ENCODE data around the gene OR4M1. TPM values are rescaled to one million over a fixed set of nuclear protein-coding genes. Genes with fewer than 3 reads are reported as not detected.
"Not testable (repeated sequence)": the region's sequence is repeated elsewhere in the genome, so short reads cannot be mapped to it uniquely, and the experiment has no call there.

Gene OR4M1, protein sequence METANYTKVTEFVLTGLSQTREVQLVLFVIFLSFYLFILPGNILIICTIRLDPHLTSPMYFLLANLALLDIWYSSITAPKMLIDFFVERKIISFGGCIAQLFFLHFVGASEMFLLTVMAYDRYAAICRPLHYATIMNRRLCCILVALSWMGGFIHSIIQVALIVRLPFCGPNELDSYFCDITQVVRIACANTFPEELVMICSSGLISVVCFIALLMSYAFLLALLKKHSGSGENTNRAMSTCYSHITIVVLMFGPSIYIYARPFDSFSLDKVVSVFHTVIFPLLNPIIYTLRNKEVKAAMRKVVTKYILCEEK
- total RNA-seq = not detected in 2 replicates
- not detected in 2 replicates for polyA plus RNA-seq
- not detected in 2 replicates for polyA plus RNA-seq (2012)
- not detected in 2 replicates for polyA minus RNA-seq (ENCODE audit: low replicate concordance)

DNA sequence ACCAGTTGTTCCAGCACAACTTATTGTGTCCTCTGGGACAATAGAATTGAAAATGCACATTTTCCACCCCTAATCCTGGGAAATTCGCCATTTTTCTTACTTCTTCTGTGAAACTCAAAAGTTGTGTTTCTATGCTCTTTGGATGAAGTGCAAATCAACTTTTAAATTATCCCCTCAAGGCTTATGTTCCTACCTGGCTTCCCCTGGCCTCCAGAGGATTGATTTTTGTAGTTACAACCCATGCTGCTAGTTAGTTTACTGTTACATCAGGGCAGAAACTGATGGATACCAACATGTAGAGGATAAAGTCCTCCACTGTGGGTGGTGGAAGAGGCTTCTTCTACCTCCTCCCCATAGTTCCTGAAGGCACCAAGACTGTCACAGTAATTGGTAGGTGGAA, at the start of gene OR4M1:
OR4M1 (plus strand) TSS at position 301 of the 400 bp plus-strand sequence. CDS start 6,819 bp downstream, outside the sequence.
- not testable (repeated sequence) for H3K27ac ChIP-seq (ENCODE audit: insufficient read depth, low read length); H2AFZ ChIP-seq (ENCODE audit: low read length); H3K4me1 ChIP-seq (ENCODE audit: control insufficient read depth, extremely low read depth, insufficient read depth, low read length); H3K4me3 ChIP-seq (replicated peaks in 1 of 4; ENCODE audit: control extremely low read depth in 1 of 4, insufficient read depth in 1 of 4, low read depth in 3 of 4, low read length in 4 of 4); H3K36me3 ChIP-seq (ENCODE audit: control insufficient read depth, insufficient read depth, low read length); H3K4me2 ChIP-seq (ENCODE audit: extremely low read depth, insufficient read depth, low read length); H4K20me1 ChIP-seq (ENCODE audit: control insufficient read depth, extremely low read depth, insufficient read depth, low read length); DNase-seq (ENCODE audit: low read depth in 2 of 2); H3K9ac ChIP-seq (ENCODE audit: insufficient read depth, low read length); H3K27me3 ChIP-seq (ENCODE audit: control insufficient read depth, insufficient read depth, low read length); H3K9me3 ChIP-seq (ENCODE audit: control insufficient read depth, insufficient read depth, low read depth, low read length); H3K79me2 ChIP-seq (ENCODE audit: control insufficient read depth, insufficient read depth, low read length)

DNA sequence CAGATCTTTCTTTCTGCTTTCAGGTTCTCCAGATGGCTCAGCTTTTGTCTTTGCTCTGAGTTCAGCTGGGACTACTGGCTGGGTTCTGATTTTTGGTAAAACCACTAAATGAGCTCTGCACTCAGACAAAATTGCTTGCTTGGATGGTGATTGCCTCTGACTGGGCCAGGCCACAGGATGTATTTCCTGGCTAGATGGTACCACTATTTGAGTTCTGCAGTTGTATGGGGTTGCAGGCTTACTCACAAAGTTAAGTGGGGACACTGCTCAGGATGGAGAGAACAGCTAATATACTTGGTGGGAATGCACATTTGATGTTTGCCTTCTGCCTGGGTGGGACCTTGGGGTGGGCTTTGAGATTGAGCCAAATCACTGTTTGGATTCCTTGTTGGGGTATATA, 43.9 kb upstream of the OR4M1 start:
- Histone ChIP-seq H2AFZ (ENCODE audit: low read length) (no peak overlapping the region), H4K20me1 (ENCODE audit: control insufficient read depth, extremely low read depth, insufficient read depth, low read length) (no peaks in the 10 kb centered on the region), H3K4me3 (replicated peaks in 1 of 4; ENCODE audit: control extremely low read depth in 1 of 4, insufficient read depth in 1 of 4, low read depth in 3 of 4, low read length in 4 of 4) (no peak overlapping the region), H3K9me3 (ENCODE audit: control insufficient read depth, insufficient read depth, low read depth, low read length) (no peaks in the 10 kb centered on the region), H3K4me2 (ENCODE audit: extremely low read depth, insufficient read depth, low read length) (no peak overlapping the region), H3K27me3 (ENCODE audit: control insufficient read depth, insufficient read depth, low read length) (no peaks in the 10 kb centered on the region), H3K27ac (ENCODE audit: insufficient read depth, low read length) (no peak overlapping the region), H3K79me2 (ENCODE audit: control insufficient read depth, insufficient read depth, low read length) (no peaks in the 10 kb centered on the region), H3K4me1 (ENCODE audit: control insufficient read depth, extremely low read depth, insufficient read depth, low read length) (no peaks in the 10 kb centered on the region), H3K9ac (ENCODE audit: insufficient read depth, low read length) (no peak overlapping the region), H3K36me3 (ENCODE audit: control insufficient read depth, insufficient read depth, low read length) (no peaks in the 10 kb centered on the region)
- TF ChIP-seq, protein P1, sequence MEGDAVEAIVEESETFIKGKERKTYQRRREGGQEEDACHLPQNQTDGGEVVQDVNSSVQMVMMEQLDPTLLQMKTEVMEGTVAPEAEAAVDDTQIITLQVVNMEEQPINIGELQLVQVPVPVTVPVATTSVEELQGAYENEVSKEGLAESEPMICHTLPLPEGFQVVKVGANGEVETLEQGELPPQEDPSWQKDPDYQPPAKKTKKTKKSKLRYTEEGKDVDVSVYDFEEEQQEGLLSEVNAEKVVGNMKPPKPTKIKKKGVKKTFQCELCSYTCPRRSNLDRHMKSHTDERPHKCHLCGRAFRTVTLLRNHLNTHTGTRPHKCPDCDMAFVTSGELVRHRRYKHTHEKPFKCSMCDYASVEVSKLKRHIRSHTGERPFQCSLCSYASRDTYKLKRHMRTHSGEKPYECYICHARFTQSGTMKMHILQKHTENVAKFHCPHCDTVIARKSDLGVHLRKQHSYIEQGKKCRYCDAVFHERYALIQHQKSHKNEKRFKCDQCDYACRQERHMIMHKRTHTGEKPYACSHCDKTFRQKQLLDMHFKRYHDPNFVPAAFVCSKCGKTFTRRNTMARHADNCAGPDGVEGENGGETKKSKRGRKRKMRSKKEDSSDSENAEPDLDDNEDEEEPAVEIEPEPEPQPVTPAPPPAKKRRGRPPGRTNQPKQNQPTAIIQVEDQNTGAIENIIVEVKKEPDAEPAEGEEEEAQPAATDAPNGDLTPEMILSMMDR (conservative IDR thresholded peaks at IDR 0.05 in 1 of 2, IDR thresholded peaks at IDR 0.05 in 1 of 2; ENCODE audit: low read depth in 1 of 2, low read length in 2 of 2) = no peak
- no peak for TF ChIP-seq EZH2 (IDR thresholded peaks at IDR 0.05; ENCODE audit: low read length, missing control alignments)
- no peak for DNase-seq (ENCODE audit: low read depth in 2 of 2)

DNA sequence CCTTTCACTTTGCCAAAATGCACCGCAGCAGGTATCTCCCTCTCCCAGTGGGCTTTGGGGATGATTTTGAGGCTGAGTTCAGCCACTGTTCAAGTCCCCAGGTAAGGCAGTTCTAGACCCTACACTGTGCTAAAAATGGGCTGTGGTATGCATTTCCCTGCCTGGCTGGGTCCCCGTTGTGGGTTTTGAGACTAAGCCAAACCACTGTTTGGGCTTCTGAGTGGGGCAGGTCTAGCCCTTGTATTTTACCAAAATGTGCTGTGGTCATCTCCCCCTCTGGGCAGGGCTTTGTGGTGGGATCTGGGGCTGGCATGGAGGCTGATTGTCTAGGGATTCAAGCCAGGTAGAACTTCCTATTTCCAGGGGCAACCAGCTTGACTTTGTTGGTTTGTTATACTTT, 43.5 kb upstream of the OR4M1 start:
- Histone ChIP-seq H3K4me1 (ENCODE audit: control insufficient read depth, extremely low read depth, insufficient read depth, low read length) (no peaks in the 10 kb centered on the region), H3K9ac (ENCODE audit: insufficient read depth, low read length) (no peak overlapping the region), H3K36me3 (ENCODE audit: control insufficient read depth, insufficient read depth, low read length) (no peaks in the 10 kb centered on the region), H2AFZ (ENCODE audit: low read length) (no peak overlapping the region), H3K79me2 (ENCODE audit: control insufficient read depth, insufficient read depth, low read length) (no peaks in the 10 kb centered on the region), H3K9me3 (ENCODE audit: control insufficient read depth, insufficient read depth, low read depth, low read length) (no peaks in the 10 kb centered on the region), H3K4me3 (replicated peaks in 1 of 4; ENCODE audit: control extremely low read depth in 1 of 4, insufficient read depth in 1 of 4, low read depth in 3 of 4, low read length in 4 of 4) (no peak overlapping the region), H4K20me1 (ENCODE audit: control insufficient read depth, extremely low read depth, insufficient read depth, low read length) (no peaks in the 10 kb centered on the region), H3K27ac (ENCODE audit: insufficient read depth, low read length) (no peak overlapping the region), H3K4me2 (ENCODE audit: extremely low read depth, insufficient read depth, low read length) (no peak overlapping the region), H3K27me3 (ENCODE audit: control insufficient read depth, insufficient read depth, low read length) (no peaks in the 10 kb centered on the region)
- TF ChIP-seq EZH2 (IDR thresholded peaks at IDR 0.05; ENCODE audit: low read length, missing control alignments) = no peak
- TF ChIP-seq, protein P1 (conservative IDR thresholded peaks at IDR 0.05 in 1 of 2, IDR thresholded peaks at IDR 0.05 in 1 of 2; ENCODE audit: low read depth in 1 of 2, low read length in 2 of 2) = no peak
- no peak for DNase-seq (ENCODE audit: low read depth in 2 of 2)

DNA sequence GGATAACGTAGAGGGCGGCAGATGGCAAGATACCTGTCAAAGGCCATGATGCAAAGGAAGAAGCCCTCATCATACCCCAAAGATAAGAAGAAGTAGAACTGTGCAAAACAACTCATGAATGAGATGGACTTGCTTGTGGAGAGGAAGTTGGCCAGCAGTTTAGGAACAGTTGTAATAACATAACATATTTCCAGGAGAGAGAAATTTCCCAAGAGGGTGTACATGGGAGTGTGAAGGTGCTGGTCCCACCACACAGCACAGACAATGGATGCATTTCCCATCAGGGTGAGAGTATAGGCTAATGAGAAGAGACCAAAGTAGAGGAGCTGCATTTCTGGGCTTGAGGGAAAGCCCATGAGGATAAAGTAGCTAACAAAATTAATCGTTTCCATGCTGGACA, 39.4 kb upstream of the OR4M1 start:
- H4K20me1 ChIP-seq (ENCODE audit: control insufficient read depth, extremely low read depth, insufficient read depth, low read length); H3K27ac ChIP-seq (ENCODE audit: insufficient read depth, low read length); H3K4me1 ChIP-seq (ENCODE audit: control insufficient read depth, extremely low read depth, insufficient read depth, low read length); H3K9ac ChIP-seq (ENCODE audit: insufficient read depth, low read length); H3K36me3 ChIP-seq (ENCODE audit: control insufficient read depth, insufficient read depth, low read length); H3K4me2 ChIP-seq (ENCODE audit: extremely low read depth, insufficient read depth, low read length); H3K9me3 ChIP-seq (ENCODE audit: control insufficient read depth, insufficient read depth, low read depth, low read length); H3K79me2 ChIP-seq (ENCODE audit: control insufficient read depth, insufficient read depth, low read length); DNase-seq (ENCODE audit: low read depth in 2 of 2); H2AFZ ChIP-seq (ENCODE audit: low read length); H3K4me3 ChIP-seq (replicated peaks in 1 of 4; ENCODE audit: control extremely low read depth in 1 of 4, insufficient read depth in 1 of 4, low read depth in 3 of 4, low read length in 4 of 4); H3K27me3 ChIP-seq (ENCODE audit: control insufficient read depth, insufficient read depth, low read length): not testable (repeated sequence)

Measured in fibroblast of lung (primary cell).